HPDE6-E6E7 (cell line): Measurements from ENCODE around the gene KIF1A.

ENCODE experiments used
- DNase-seq: peaks from one replicate; pipeline ENCODE4 v3.0.0; 2011; ENCODE audit warnings: missing footprints; ENCODE audit errors: extremely low spot score

The KIF1A gene

DNA sequence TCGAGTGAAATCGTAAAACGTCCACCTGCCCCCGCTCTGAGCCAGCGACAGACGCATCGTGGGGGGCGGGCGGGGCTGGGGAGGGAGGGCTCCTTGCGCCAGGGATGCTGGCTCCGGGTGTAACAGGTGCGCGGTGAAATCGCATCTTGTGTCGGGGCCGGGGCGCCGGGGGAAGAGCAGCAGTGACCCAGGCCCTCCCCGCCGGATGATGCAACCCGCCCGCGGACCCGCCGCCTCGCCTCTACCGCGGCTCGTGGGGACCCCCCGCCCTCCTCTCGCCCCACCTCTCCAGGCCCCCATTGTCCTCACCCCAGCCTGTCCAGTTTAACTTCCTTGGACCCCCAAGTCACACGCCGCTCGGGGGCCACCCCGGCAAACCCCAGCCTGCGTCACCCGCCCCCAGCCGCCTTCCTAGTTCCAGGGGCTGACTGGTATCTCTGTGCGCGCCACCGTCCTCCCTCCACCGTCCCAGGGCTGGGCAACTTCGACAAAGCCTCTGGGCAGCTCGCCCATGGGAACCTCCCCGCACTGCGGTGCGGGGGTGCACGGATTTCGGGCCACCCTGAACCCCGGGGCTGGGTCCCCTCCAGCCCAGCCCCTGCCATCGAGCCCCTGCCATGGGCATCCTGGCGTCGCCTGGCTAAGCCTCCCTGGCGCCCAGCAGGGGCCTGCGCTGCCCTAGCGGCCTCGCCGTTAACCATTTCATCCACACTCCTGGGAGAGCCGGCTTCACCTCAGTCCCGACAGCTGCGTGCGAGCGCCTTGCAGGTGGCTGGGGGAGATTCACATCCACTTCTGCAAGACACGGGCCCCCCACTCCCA is 799 bp upstream of the KIF1A start:
- no peak for DNase-seq

DNA sequence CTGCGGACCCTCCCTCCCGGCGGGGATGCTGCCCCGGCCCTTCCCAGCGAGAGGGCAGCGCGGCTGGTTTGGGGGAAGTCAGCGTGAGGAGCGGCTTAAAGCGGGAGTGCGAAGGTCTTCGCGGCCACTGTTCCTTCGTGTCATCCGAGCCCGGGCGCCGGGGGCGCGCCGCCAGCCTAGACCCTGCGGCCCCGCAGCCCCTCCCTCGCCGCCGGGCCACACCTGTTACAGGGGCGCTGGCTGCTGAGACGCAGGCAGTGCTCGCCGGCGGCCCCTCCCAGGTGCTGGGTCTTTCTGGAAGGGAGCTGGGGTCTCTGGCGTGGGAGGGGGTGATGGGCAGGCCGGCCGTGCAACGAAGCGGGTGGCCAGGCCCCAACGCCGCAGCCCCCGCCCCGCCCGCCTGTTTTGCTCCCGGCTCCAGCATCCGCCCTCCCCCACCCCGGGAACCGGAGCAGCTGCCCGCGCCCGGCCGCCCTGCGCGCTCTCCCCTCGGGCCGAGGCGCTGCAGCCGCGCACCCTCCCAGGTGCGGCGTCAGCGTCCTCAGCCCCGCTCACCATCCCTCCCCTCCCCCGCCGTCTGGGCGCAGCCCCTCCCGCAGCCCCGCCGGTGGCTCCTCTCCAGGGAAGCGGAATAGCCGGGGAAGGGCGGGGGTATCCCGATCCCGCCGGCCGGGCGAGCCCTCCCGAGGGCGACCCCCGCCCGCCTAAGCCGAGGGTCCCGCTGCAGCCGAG is 727 bp downstream of the KIF1A start:
- DNase-seq, result no peak

DNA sequence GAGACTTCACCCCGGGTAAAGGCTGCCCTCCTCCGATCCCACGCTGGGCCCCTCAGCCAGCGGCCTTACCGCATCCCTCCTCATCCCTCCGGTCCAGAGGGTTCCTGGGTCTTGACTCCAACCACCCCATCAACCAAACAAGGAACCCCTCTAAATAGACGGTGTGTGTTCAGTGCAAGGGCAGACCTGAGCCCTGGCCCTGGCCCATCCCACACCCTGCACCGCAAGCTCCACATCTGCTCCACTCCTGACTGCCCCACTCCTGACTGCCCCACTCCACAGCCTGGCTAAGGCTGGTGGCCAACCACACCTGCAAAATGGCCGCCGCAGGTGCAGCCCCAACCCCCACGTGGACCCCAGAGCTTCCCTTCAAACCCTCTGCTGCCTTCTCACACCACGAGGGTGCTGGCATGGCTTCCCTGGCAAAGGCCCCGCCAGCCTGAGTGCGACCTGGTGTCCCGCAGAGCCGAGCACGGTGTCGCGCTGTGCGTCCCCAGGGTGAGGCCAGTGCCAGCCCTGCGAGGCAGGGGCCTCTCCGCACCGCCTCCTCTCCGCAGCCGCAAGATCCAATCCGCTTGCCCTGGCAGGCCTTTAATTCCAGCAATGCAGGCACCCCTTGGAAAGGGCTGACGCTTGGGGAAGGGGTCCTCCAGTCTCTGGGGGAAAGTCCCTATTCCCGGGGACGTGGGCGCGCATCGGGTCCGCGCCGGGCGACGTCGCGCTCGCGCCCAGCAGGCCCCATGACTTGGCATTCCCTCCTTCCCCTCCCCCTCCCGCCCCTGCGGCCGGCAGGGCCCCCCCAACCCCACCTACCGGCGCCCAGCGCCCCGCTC is 1.5 kb downstream of the KIF1A start:
- DNase-seq, result no peak

DNA sequence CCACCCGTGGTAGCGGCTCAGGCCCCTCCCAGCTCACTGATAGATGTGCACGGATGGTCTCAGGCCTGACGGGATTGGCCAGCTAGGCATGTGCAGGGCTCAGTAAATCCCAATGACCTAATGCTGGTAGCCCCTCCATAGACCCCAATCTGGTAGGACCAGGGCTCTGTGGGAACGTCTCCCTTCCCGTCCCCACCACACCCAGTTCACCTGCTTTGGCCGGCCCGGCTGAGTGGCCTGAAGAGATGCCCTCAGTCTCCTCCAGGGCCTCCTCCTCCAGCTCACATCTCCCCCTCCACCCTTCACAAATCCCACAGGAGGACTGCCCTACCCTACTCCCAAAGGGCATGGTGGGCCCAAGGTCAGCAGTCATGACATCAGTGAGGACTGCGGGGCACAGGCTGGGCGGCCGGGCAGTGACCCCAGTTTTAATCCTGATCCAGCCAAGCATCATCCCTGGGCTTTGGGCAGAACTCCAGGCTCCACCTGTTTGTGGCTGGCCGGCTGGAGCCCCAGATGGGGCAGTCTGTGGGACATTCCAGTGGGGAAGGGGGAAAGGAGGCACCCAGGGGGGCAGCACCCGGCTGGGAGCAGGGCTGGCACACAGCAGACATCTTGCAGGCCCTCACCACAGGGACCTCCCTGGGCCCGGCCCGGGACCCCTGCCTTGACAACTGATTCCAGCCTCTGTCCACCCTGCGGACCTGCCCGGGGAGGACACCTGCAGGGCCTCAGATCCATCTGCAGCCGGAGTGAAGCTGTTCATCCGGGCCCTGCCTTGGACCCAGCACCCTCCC is 2.3 kb downstream of the KIF1A start:
- DNase-seq, result no peak

DNA sequence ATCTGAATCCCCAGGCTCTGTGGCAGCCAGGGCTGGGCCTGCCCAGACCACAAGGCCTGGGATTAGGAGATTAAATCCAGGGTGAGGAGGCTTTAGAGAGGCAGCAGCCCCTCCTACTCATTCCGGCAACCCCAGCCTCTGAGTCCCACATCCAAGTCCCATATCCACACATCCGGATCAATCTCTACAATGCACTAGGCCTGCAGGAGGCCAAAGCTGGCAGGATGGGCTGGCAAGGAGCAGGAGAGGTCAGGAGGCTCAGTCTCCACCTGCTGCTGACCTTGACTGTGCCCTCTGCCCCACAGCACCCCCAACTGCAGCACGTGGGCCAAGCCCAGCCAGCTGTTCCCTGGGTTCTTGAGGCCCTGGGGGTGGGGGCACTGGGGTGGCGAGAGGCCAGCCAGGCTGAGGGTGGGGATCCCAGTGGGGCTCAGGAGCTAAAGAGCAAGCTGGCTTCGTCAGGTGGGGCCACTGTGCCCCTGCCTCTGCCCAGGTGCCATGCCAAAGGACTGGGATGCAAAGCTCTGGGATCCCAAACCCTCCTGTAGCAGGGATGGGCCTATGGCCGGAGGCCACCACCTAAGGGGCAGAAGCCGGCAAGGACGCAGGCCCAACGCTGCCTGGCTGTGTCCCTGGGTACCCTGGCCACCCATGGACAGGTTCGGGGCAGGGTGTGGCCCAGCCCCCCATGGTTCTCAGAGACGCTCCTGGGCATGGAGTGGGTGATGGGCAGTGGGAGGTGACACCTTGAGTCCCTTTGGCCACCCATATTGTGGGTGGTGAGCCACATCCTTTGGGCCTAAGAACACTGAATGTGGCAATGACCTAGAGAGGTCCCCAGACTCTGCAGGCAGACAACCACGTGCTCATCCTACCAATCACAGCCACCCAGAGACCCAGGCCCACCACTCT is 3.2 kb downstream of the KIF1A start:
- no peak for DNase-seq

DNA sequence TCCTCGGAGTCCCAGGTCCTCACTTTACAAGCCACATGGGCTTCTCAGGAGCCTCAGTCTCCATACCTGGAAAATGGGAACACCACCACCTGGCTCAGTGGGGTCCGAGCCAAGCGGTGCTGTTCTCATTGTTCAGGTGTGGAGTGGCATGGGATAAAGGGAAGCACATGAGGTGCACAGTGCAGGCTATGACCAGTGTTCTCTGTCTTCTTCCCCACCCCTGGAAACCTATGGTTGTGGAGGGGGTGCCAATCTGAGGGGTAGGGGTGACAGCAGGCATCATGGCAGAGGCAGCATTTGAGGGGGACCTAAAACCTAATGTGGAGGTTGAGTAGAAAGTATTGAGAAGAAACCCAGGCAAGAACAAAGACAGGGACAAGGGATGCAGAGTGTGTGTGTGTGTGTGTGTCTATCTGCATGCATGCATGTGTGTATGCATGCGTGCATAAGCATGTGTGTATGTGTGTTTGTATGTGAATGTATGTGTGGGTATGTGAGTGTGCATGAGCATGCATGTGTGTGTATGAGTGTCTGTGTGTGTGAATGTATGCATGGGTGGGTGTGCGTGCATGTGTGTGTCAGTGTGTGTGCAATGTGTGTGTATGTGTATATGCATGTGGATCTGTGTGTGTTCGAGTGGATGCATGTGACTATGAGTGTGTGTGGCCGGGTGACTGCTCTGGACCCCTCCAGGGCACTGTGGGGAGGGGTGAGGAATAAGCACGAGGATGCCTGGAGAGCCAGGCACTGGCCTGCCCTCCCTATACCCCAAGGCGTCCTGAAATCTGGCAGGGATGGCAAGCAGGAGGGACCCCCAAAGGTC is 4.0 kb downstream of the KIF1A start:
- no peak for DNase-seq

DNA sequence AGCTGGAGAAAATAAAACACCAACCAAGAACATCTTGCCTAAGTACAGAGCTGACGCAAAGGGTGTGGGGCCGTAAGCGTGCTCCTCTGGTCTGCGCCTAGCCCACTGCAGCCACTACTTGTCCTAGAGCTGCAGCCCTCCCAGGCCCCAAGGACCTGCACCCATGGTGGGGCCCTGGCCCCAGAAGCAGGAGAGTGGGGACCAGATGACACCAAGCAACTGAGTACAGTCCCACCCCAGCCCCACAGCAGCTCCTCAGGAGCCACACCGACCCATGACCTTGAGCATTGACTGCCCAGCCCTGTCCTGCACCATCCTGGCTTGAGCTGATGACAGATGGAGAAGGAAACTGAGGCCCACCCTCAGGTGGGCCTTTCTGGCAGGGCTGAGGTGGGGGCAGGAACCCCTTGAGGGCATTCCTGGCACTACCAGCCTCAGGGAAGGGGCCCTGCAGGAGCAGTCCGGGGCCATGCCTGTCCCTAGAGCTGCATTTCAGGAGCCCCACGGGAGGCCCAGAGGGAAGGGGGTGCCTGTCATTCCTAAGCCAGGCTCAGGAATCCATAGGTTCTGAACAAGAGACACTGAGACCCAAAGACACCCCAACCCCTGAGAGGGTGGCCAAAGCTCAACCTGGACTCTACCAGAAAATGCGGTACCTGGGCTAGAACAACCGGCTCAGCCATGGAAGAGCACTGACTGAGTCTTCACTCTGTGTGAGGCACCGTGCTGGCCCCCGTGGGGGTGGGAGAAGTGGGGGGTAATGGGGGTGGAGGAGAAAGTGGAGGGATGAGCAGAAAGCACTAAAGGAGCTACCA is 4.9 kb downstream of the KIF1A start:
- no peak for DNase-seq

DNA sequence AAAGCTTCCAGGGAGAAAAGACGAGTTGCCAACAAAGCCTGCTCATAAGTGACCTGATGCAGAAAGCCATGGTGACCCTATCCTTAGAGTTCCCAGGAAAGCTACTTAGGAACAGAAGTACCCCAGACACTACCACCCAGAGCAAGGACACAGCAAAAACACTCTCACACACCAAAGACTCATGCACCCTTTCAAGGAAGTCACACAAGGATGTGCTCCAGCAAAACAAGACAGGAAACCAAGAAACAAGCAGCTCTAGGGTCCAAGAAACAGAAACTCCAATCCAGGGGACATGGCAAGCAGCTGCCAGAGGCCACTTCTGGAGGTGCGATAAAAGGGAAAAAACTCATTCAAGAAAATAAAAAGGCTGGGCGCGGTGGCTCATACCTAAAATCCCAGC is 5.7 kb downstream of the KIF1A start:
- no peak for DNase-seq

DNA sequence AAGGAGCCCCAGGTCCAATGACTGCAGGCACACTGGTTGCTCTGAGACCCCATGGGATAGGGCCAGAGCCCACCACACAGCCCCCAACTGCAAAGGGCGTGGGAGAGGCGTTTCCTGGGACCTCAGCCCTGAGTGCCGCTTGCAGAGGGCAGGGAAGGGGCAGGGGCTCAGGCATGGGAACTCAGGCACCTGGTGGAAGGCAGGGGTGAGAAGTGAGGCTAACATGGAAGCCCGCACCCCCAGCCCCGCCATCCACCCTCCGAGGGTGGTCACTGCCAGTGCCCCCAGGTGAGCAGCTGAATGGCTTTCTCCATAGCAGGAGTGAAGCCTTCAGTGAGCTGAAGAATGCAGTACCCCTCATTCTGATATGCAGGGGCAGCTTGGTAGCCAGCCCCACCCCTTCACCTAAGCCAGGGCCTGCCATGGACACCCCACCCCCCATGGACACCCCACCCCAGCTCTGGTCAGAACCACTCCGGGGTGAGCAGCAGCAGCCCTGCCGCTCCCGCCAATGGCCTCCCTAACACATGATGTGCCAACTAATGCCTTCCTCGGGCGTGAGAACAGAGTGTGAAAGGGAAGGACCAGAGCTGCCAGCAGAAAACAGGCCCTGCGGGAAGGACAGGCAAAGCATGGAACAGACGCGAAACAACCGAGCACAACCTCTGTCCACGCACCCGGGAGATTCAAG is 6.6 kb downstream of the KIF1A start:
- no peak for DNase-seq

DNA sequence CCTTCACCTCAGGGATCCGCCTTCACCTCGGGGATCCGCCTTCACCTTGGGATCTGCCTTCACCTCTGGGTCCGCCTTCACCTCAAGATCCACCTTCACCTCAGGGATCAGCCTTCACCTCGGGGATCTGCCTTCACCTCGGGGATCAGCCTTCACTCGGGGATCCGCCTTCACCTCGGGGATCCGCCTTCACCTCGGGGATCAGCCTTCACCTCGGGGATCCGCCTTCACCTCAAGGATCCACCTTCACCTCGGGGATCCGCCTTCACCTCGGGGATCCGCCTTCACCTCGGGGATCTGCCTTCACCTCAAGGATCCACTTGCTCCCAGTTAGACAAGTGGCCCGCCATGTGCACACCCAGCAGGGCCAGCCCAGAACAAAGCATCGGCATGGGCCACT is 7.3 kb downstream of the KIF1A start:
- no peak for DNase-seq

DNA sequence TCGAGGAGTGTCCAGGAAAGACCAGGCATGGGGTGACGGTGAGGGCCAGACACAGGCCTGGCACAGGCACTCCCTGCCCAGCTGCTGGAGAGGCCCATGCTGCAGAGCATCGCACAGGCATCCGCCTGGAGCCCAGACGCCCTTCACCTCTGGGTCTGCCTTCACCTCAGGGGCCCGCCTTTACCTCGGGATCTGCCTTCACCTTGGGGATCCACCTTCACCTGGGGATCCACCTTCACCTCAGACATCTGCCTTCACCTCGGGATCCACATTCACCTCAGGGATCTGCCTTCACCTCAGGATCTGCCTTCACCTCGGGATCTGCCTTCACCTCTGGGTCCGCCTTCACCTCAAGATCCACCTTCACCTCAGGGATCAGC is 7.7 kb downstream of the KIF1A start:
- no peak for DNase-seq

DNA sequence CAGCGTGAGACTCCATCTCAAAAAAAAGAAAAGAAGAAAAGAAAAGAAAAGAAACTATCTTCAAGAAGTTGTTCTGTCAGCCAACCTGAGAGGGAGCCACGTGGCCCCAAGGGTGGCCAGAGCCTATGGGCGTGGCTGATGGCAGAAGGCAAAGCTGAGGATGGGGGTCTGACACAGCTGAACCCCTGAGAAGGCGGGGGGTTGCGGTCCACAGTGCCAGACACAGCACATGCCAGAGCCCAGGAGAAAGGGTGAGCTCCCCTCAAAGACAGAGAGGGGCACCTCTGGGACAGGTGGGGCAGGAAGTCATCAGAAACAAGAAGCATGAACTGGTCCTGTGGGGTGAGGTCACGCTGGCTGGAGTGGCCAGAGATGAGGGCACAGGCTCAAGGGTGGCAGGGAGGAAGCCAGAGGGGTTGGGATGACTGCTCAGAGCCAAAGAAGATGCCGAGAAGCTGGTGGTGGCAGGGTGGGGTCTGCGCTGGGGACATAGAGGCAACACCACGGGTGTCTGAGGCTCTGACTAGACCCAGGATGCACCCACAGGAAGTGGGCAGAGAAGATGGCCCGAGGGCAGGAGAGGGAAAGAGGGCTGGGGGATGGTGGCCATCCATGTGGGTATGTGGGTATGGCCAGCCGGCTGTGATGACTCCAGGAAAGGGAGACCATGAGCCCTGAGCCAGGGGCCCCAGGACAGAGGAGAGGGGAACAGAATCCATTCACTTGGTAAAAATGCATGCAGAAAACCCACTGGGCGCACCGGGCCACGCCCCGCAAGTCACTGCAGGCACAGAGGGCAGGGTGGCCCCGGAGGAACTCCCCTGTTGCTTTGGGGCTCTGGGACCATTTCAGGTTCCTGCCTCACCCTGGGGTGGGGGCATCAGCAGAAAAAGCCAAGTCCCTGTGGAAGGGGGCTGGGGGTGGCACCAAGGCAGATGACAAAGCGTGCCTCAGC is 8.4 kb downstream of the KIF1A start:
- DNase-seq, result no peak

DNA sequence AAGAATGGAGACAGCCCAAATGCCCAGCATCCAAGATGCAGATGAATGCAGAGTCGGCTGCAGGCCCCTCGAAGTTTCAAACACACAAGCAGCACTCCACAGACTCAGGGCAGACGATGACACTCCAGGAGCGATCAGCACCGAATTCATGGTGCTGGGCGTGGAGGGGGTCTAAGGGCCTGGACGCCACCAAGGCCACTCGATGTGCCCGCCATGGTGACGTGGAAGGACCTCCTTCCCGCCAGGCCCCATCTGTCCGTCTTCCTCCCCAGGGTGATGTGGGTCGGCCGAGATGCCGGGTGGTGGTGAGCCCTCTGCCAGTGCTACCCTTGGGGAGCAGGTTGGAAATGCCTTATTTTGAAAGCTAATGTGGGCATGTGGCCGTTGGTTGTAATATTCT is 9.4 kb downstream of the KIF1A start:
- no peak for DNase-seq

DNA sequence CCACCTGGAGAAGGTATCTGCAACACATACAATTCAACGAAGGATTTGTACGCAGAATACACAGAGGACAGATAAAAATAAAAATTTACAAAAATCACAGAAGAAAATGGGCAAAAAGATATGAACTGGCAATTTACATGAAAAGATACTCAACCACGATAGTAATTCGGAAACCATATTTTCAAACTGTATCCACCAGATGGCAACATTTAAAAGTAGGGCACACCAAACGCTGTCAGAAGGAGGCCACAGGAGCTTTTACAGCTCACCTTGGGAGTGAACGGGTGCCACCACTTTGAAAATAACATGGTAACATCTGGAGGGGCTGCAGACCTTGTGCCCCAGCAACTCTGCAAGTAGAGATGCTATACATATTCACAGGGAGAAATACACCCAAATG is 9.8 kb downstream of the KIF1A start:
- DNase-seq, result no peak

DNA sequence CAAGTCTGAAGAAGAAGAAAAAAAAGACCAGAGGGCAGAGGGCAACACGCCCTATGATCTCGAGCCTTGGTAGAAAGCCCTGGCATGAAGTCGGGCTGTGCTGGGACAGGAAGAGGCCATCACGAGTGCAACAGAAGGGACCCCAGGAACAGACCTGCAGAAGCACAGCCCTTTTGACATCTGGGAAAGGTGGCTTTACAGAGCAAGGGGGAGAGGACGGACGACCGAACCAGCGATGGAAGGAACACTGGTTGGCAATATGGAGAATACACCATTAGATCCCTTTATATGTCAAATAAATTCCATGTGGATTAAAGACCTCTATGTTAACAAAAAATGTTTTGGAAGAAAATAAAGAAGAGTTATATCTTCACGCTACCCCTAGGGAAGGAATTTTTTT is 10.7 kb downstream of the KIF1A start:
- no peak for DNase-seq

DNA sequence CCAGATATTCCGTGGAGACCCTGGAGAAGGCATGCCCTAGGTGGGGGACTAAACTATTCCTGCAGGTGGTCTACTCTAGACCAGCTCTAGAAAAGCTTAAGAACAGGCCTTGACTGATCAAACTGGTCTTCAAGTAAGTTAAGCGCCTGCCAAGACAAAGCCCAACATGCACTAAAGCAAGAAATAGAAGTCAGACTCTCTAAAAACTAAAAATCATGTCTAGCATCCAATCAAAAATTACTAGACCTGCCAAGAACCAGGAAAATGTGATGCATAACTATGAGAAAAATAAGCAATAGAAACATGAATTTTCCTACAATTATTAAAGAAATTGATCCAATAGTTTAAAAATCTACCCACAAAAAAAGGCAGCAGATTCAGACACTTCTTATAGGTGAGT is 13.6 kb downstream of the KIF1A start:
- DNase-seq, result no peak

DNA sequence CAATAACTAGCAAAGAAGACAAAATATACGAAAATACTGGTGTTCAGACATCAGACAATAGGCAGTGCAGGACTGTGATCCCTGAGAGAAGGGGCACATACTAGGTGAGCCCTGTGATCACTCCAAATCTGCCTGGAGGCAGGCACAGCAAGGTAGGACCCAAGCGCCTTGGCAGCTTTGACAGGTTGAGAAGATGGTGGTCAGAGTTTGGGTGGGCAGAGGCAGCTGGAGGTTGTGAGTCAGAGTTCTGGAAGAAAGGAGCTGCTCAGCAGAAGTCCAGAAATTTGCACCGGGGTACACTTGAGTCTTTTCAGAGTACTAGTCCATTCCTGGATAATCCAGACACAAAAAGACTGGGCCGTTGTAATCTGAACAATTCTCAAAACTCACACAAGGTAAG is 14.0 kb downstream of the KIF1A start:
- no peak for DNase-seq
